Kidney epithelial cell (primary cell): ENCODE measurements around the gene RGS10. TPM values are rescaled to one million over a fixed set of nuclear protein-coding genes. Genes with fewer than 3 reads are reported as not detected.
"Not testable (repeated sequence)": the region's sequence is repeated elsewhere in the genome, so short reads cannot be mapped to it uniquely, and the experiment has no call there.

Experiments used
- DNase-seq: peaks from one replicate; pipeline ENCODE4 v3.0.0-alpha.2; 2010; ENCODE audit warnings: low read depth
- H3K27me3 ChIP-seq: 2 replicates; pipeline ENCODE4 v1.6.0; 2011; ENCODE audit warnings: low read length; ENCODE audit not compliant: control insufficient read depth, insufficient read depth
- H3K36me3 ChIP-seq: 2 replicates; pipeline ENCODE4 v1.5.1; 2011; ENCODE audit warnings: low read length; ENCODE audit not compliant: control insufficient read depth, insufficient read depth
- H3K4me3 ChIP-seq: 2 replicates; pipeline ENCODE4 v1.5.1; 2011; ENCODE audit warnings: low read depth, mild to moderate bottlenecking, control low read depth, low read length
- CTCF ChIP-seq: IDR thresholded peaks from 2 replicates; pipeline ENCODE4 v1.5.1; 2011; ENCODE audit warnings: mild to moderate bottlenecking, moderate library complexity, low read length, control low read depth, inconsistent platforms; ENCODE audit not compliant: insufficient read depth, poor library complexity, severe bottlenecking
- total RNA-seq: library from RNA; depleted of rRNA; stranded (reverse); fragments of >200 nt; gene quantifications from 2 replicates; pipeline ENCODE4 v1.2.3, GENCODE V29; 2015

The RGS10 gene
- total RNA-seq, 1 donor from 2014 or later, result 43.7 TPM

DNA sequence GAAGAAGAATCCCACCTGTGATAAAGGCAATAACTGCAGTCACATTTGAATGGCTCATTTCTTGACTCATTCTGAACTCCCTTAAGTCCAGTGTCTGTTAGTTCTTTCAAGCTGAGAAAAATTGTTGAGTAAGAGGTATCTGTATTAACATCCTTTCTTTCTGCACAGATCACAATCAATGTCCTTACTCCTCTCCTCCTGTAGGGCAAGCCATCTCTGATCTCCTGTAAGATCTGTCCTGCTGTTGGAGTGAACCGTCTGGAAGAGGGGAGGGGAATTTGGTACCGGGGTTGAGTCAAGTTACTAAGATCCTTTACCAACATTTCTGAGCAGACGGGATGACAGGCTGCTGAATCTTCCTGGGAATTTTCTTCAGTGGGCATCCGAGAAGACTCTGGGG, 19.6 kb upstream of the RGS10 start:
- Histone ChIP-seq H3K27me3 (no peaks in the 10 kb centered on the region), H3K4me3 (no peak overlapping the region), H3K36me3 (no peaks in the 10 kb centered on the region)
- no peak for TF ChIP-seq CTCF
- DNase-seq, result no peak

DNA sequence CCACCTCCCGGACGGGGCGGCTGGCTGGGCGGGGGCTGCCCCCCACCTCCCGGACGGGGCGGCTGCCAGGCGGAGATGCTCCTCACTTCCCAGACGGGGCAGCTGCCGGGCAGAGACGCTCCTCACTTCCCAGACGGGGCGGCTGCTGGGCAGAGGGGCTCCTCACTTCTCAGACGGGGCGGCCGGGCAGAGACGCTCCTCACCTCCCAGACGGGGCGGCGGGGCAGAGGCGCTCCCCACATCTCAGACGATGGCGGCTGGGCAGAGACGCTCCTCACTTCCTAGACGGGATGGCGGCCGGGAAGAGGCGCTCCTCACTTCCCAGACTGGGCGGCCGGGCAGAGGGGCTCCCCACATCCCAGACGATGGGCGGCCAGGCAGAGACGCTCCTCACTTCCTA, 17.0 kb upstream of the RGS10 start:
- H3K36me3 ChIP-seq, H3K27me3 ChIP-seq, H3K4me3 ChIP-seq, DNase-seq: not testable (repeated sequence)

DNA sequence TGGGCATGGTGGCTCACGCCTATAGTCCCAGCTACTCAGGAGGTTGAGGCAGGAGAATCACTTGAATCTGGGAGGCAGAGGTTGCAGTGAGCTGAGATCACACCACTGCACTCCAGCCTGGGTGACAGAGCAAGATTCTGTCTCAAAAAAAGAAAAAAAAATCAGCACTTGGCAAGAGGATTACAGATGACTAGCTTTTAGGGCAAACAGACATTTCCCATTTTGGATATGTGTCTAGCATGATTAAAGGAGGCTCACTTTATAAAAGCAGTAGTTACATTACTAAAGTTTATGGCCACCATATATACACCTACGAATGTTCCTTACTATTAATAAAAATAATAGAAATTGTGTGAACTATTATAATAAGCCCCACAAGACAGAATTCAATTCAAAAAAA, 13.6 kb upstream of the RGS10 start:
- not testable (repeated sequence) for H3K36me3 ChIP-seq, DNase-seq, H3K27me3 ChIP-seq, H3K4me3 ChIP-seq

DNA sequence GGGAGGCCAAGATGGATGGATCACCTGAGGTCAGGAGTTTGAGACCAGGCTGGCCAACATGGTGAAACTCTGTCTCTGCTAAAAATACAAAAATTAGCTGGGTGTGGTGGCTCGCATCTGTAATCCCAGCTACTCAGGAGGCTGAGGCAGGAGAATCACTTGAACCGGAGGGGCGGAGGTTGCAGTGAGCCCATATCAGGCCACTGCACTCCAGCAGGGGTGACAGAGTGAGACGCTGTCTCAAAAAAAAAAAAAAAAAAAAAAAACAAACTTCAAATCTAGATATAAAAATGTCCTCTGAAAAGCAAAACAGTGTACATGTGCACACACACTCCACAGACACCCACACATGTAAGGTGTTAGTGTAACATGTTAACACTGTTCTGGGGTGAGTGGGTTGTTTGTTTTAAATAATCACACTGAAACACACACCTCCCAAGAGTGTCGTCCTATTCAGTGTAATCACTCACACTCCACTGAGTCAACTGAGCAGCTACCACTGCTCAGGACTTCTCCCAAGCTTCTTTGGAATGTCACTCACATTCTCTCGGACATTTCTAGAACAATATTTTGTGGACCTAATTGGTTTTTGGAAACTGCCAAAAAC, 12.8 kb upstream of the RGS10 start:
- no peaks in the 10 kb centered on the region for H3K27me3 ChIP-seq
- no peak overlapping the region for H3K4me3 ChIP-seq

DNA sequence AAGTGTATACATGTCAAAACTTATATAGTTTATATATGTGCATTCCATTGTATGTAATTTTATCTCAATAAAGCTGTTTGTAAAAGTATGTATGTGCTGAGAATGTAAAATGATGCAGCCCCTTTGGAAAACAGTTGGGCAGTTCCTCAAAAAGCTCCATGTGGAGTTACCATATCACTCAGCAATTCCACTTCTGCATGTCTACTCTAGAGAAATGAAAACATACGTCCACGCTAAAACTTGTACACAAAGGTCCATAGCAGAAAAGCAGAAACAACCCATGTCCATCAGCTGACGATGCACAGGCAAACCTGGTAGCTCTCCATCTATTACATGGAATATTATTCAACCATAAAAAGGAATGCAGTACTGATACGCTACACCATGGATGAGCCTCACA, 8.3 kb upstream of the RGS10 start:
- H3K27me3 ChIP-seq, result peaks cover 3% of the 10 kb centered on the region
- no peak for DNase-seq
- no peak for TF ChIP-seq CTCF
- H3K4me3 ChIP-seq, result no peak overlapping the region
- no peaks in the 10 kb centered on the region for H3K36me3 ChIP-seq

More for the DNA sequence above, 12.8 kb upstream of the RGS10 start:
- no peaks in the 10 kb centered on the region for H3K36me3 ChIP-seq
- TF ChIP-seq CTCF, result no peak
- no peak for DNase-seq

- no peak overlapping the region for H3K4me3 ChIP-seq
- no peak for DNase-seq
- no peak for TF ChIP-seq CTCF
- peaks cover 3% of the 10 kb centered on the region for H3K27me3 ChIP-seq
- no peaks in the 10 kb centered on the region for H3K36me3 ChIP-seq
Measured at GRCh38 chr10:119549247-119549999, 6.9 kb upstream of the RGS10 start.

GRCh38 chr10:119546009-119546408, 3.5 kb upstream of the RGS10 start:
- H3K27me3 ChIP-seq, result peaks cover 3% of the 10 kb centered on the region

More at GRCh38 chr10:119546009-119546408, 3.5 kb upstream of the RGS10 start:
- no peak for TF ChIP-seq CTCF
- no peak for DNase-seq
- no peaks in the 10 kb centered on the region for H3K36me3 ChIP-seq
- no peak overlapping the region for H3K4me3 ChIP-seq
